IPS-NIHi7 (cell line): ENCODE measurements around the gene KDM4C.
A peak's percentile ranks its signal among the peaks of the same experiment; 100 is the strongest.

Experiments
- DNase-seq: peaks from one replicate; pipeline ENCODE4 v3.0.0; 2012; ENCODE audit warnings: mixed read lengths; ENCODE audit errors: extremely low spot score

Gene KDM4C

DNA sequence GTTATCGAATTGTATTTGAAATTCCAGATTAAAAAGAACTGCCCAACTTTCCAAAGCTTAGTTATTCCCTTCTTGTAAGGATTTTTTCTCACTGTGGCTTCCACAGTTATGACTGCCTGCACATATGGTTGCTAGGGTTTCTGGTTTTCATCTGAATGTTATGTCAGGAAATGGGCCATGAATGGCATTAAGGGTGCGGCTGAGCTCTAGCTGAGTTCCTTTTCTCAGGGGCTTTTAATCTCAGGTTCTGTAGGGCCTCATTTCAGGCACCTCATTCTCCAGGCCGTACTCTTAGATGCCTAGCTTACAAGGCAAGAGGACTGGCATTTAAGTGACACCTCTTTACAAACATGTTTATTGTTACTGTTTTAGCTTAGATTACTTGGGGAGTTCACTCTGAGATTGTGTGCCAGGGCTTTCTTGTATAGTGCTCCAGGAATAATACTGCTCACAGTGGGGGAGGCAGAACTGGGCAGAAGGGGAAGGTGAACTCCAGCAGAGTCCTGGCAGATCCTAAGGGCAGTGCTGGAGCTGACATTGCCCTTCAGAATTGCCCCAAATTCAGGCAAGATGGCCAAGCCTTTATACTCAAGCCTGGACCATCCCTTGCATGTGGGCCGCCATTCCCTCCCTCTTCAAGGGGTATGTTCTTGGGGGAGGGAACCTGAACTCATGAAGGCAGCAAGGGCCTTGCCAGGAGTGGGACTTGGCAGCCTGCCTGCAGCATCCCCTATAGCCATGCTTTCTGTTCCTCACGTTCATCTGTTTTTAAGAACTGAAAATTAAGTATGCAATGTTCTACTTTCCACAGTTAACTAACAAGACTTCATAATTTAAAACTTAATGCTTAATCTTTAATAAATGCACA is 111.5 kb downstream of the KDM4C start:
- peak; percentile 28 for DNase-seq

DNA sequence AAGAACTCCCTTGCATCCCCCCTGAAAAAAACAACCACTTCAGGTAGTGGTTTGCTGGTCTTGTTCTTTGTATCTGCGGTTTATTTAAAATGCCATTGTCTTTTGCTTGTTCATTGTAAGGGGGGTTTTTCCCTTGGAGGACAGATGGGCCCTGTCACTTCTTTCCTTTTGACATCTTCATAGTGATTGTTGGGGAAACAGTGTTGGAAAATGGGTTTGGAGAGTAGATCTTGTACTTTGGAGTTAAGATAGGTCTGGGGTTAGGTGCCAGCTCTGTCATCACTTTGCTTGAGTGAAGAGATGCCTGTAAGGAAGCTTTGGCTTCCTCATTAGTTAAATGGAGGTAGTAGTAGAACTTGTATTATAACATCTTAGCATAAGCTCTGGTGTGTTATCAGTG is 112.4 kb downstream of the KDM4C start:
- DNase-seq: no peak

GRCh38 chr9:6870650-6871477 is 113.1 kb downstream of the KDM4C start:
- peak; percentile 16 for DNase-seq

DNA sequence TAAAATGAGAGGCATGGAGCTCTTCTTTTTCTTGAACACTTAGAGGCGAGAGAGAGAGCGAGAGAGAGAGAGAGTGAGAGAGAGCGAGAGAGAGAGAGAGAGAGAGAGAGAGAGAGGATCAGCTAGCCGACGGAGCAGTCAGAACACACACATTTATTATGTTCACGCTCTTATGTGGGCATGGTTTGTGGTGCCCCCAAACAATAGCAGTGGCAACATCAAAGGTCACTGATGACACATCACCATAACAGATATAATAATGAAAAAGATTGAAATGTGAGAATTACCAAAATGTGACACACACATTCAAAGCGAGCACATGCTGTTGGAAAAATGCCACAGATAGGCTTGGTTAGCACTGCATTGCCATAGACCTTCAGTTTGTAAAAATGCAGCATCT is 116.1 kb downstream of the KDM4C start:
- DNase-seq: no peak

GRCh38 chr9:6876195-6876894 is 118.6 kb downstream of the KDM4C start:
- no peak for DNase-seq

DNA sequence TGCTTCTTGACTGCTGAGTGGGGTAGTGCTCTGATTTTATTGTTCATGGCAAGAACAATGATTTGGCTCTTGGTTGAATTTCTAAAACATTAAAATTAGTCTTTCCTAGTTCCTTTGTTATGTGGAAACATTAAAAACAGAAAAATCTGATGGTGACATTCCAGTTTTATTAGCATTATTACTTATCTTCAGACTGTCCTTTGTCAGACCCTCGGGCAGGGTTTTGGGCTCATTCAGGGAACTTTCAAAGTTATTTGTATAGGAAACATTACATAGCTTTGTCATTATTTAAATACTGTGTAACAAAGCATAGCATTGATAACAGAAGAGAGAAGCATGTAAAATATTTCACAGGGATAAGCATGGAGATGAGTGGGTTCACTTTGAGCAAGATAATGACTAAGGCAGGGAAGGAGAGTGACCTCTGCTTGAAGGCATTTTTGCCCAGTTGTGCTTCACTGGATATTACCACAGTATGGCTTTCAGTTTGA is 119.9 kb downstream of the KDM4C start:
- no peak for DNase-seq

DNA sequence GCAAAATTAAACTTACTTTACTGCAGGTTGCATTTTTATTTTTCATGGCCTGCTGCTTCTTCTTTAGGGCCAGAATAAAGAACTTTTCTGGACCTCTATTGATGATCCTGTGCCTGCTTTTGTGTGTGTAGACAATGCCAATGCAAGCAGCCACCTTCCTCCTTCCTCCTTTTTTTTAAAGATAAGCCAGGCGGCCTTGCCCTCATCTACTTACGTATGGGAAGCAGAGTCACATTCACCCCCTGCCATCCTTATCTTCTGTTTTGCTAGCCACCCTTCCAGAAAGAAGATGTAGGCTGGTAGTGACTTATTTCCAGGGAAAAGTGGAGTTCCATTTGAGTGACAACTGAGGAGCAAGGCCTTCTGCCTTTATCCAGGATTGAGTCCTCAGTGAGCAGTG is 122.9 kb downstream of the KDM4C start:
- no peak for DNase-seq

DNA sequence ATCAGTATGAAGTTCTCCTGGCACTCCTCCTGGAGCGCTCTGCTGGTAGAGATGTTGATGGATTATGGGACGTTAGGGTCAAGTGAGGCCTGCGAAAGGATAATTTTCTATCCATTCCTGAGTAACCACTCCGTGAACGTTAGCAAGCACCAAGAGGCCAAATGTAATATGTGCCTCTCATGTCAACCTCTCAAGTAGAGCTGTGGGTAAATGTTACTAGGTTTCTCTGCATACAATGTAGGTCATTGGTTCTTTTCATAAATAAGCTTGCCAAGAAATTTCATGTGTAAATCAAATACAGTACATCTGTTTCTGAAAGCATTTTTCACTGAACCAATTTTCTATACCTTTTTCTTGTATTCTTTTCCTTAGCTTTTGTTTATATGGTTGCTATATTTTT is 126.3 kb downstream of the KDM4C start:
- DNase-seq: no peak

DNA sequence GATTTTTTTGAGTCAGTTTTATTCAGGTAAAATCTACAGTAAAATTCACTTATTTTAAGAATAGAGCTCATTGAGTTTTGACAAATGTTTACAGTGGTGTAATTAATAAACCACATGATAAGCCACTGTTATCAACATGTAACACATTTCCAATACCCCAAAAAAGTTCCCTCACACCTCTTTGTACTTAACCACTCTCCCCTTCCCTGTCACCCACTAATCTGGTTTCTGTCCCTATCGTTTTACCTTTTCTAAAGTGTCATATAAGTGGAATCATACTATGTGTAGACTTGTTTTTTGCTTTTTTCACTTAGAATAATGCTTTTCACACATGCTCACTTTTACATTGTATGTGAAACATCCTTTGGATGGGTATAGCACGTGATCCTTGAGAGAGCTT is 127.2 kb downstream of the KDM4C start:
- no peak for DNase-seq

DNA sequence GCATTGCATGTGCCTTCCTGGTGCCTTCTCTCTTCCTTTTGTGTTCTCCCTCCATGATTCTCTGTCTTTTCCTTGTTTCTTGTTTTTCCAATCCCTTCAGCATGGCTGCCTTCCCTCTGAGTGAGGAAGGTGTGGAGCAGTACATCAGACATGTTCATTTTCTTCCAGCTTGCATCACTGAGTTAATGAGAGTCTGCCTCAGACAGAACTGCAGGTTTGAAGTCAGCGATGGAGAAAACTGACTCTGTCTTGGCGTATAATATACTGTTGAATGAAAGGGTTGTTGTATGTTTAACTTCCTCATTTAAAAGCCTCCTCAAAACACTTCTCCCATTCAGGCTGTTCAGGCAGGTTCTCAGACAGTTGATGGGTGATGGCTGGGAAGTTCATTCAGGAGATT is 129.3 kb downstream of the KDM4C start:
- DNase-seq: no peak

DNA sequence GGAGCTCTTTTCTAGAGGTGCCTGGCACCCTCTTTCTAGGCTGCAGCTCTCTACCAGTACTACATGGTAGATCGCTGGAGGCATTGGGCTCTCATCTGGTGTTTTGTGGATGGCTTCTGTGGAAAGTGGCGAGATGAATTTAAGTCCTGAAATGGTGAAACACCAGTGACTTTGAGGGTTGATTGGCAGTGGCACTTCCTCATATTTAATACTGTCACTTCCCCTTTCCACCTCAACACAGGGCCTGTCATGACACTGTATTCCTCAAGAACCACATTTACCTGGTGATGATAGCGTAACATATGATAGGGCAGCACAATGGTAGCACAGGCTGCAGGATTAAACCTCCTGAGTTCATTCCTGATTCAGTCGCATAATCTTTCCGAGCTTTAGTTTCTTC is 132.1 kb downstream of the KDM4C start:
- DNase-seq: no peak

DNA sequence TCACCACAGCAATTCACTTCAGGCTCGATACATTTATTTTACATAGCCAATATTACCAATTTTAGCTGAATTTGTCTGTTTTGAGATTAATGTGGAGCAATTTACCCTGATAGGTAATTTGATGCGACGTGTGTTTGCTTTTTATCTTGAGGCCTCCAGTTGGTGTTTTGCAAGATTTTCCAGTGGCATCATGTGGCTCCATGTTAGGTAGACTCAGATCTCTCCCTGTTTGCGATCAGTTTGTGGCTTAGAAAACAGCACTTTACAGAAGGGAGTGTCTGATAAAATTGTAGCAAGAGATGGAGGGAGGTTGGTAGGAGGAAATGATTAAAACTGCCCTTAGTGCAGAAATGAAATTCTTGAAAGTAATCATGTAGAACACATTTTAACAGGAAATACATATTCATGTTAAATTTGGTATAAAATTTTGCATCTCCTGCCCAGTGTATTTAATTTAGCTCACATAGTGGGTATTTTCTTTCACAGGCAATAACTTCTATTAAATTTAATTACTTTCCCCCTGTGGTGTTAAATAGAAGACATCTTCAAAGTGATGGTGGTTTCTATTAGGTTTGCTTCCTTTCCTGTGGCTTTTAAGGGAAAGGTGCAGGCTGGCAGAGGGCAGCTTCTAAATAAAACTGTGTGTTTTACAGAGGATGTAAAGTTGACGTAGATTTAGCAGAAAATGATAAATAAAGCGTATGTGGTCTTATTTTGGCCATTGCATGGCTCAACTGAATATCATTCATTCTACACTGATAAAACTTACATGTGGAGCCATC is 135.8 kb downstream of the KDM4C start:
- DNase-seq: no peak

GRCh38 chr9:6894135-6894534 is 136.4 kb downstream of the KDM4C start:
- DNase-seq: no peak

DNA sequence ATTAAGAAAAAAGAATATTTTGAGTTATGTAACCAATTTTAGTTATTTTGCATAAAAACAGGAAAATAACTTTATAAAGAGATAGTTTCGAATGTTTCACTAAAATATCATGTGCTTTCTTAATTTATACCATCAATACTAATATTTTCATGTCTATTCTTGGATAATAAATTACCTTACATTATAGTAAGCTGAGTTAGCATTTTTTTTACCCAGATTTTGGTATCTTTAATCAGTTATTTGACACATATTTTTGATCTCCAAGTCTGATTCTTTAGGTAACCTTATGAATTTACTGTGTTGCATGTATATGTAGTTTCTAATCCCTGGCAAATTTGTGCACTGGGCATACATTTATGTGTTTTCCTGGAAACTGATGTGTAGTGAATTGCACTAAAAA is 138.0 kb downstream of the KDM4C start:
- DNase-seq: no peak

DNA sequence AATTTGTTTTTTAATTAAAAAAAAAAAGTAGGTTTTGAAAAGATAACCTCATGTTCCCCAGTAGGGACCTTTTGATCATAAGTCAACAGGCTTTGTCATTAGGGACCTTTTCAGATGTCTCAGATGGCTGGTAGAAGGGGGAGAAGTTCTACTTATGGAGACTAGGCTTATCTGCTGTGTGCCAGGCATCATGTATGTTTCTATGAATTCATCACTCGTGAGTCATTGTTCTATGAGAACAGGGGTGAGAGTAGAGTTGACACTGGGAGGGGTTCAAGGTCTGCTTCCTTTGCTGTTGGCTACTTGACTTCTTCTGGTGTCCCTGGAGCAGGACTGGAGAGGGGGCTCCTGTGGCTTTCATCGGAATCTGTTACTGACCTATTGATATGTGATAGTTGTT is 138.8 kb downstream of the KDM4C start:
- DNase-seq: no peak

DNA sequence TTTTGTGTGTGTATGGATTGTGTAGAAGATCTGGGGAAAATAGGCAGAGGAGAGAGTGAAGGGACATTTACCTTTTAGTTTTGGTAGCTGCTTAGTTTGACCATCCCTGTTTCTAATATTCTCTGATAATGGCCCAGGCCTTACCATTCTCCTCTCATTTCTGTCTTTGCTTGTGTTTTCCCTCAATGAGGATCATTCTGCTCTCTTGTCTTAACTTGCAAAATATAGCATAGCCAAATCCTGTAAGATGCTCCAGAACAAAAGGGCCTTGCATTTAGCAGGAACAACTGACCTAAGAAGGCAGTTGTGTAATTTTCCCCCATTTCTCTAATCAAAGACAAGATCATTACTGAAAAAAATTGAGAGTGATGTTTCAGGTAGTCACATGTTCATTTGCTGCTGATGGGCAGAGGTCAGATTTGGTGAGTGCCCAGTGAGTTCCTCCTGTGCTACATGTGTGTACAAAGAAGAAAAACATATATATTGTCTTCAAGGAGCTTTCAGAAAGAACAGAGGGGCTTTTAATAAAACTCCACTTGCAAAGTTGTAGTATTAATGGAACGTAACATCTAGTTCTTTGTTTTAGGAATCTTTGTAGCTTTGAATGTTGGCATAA is 139.5 kb downstream of the KDM4C start:
- DNase-seq: no peak

GRCh38 chr9:6897898-6898302 is 140.1 kb downstream of the KDM4C start:
- no peak for DNase-seq

GRCh38 chr9:6899274-6899673 is 141.5 kb downstream of the KDM4C start:
- DNase-seq: no peak

- DNase-seq: no peak
These were observed 142.7 kb downstream of the KDM4C start for GRCh38 chr9:6900440-6900883.

- no peak for DNase-seq
These were observed 143.4 kb downstream of the KDM4C start for GRCh38 chr9:6901180-6901579.

- no peak for DNase-seq
These were observed 144.7 kb downstream of the KDM4C start for GRCh38 chr9:6902423-6902822.
